ENCODE results near the gene CD164L2.

The CD164L2 gene

GRCh38 chr1:27418326-27419185 lies 35.4 kb upstream of the CD164L2 start:
- no peak overlapping the region for H3K4me2 ChIP-seq (ENCODE audit: low read length)
- no peaks in the 10 kb centered on the region for H3K27me3 ChIP-seq (ENCODE audit: control insufficient read depth, insufficient read depth, low read length)
- H3K36me3 ChIP-seq (ENCODE audit: control insufficient read depth, insufficient read depth, low read length), result no peaks in the 10 kb centered on the region
- H3K79me2 ChIP-seq, result peaks cover 4% of the 10 kb centered on the region
- no peak overlapping the region for H3K9ac ChIP-seq
- H3K4me3 ChIP-seq (ENCODE audit: low read depth, low read length), result no peak overlapping the region
- no peak overlapping the region for H3K27ac ChIP-seq
- H3K4me1 ChIP-seq, result peaks cover 6% of the 10 kb centered on the region
- no peak for TF ChIP-seq CTCF (IDR thresholded peaks at IDR 0.05)
- no peaks in the 10 kb centered on the region for H3K9me3 ChIP-seq (ENCODE audit: control insufficient read depth, low read length)
- H2AFZ ChIP-seq, result no peak overlapping the region

- Histone ChIP-seq H3K9ac (no peak overlapping the region), H2AFZ (no peak overlapping the region), H3K27me3 (ENCODE audit: control insufficient read depth, insufficient read depth, low read length) (no peaks in the 10 kb centered on the region), H3K79me2 (peaks cover 4% of the 10 kb centered on the region), H3K9me3 (ENCODE audit: control insufficient read depth, low read length) (no peaks in the 10 kb centered on the region), H3K4me1 (peaks cover 9% of the 10 kb centered on the region), H3K27ac (no peak overlapping the region), H3K4me3 (ENCODE audit: low read depth, low read length) (no peak overlapping the region), H3K4me2 (ENCODE audit: low read length) (no peak overlapping the region), H3K36me3 (ENCODE audit: control insufficient read depth, insufficient read depth, low read length) (no peaks in the 10 kb centered on the region)
- TF ChIP-seq CTCF (IDR thresholded peaks at IDR 0.05), result no peak
These were observed 34.6 kb upstream of the CD164L2 start for GRCh38 chr1:27417713-27418112.

- Histone ChIP-seq H3K4me2 (ENCODE audit: low read length) (no peak overlapping the region), H2AFZ (no peak overlapping the region), H3K27me3 (ENCODE audit: control insufficient read depth, insufficient read depth, low read length) (no peaks in the 10 kb centered on the region), H3K9ac (no peak overlapping the region), H3K36me3 (ENCODE audit: control insufficient read depth, insufficient read depth, low read length) (no peaks in the 10 kb centered on the region), H3K4me1 (peaks cover 9% of the 10 kb centered on the region), H3K9me3 (ENCODE audit: control insufficient read depth, low read length) (no peaks in the 10 kb centered on the region), H3K79me2 (peaks cover 4% of the 10 kb centered on the region), H3K4me3 (ENCODE audit: low read depth, low read length) (no peak overlapping the region), H3K27ac (no peak overlapping the region)
- TF ChIP-seq CTCF (IDR thresholded peaks at IDR 0.05), result peak; percentile 46
These were observed 33.4 kb upstream of the CD164L2 start for GRCh38 chr1:27416387-27417111.

GRCh38 chr1:27414091-27414490 lies 31.0 kb upstream of the CD164L2 start:
- Histone ChIP-seq H3K27me3 (ENCODE audit: control insufficient read depth, insufficient read depth, low read length) (no peaks in the 10 kb centered on the region), H3K79me2 (no peaks in the 10 kb centered on the region), H3K4me1 (peaks cover 9% of the 10 kb centered on the region), H3K9ac (no peak overlapping the region), H3K4me3 (ENCODE audit: low read depth, low read length) (no peak overlapping the region), H2AFZ (no peak overlapping the region), H3K36me3 (ENCODE audit: control insufficient read depth, insufficient read depth, low read length) (no peaks in the 10 kb centered on the region), H3K27ac (no peak overlapping the region), H3K4me2 (ENCODE audit: low read length) (no peak overlapping the region), H3K9me3 (ENCODE audit: control insufficient read depth, low read length) (no peaks in the 10 kb centered on the region)
- TF ChIP-seq CTCF (IDR thresholded peaks at IDR 0.05), result no peak
